Right lobe of liver (tissue), 6 donors: Measurements from ENCODE around the gene GNAT3. TPM values are rescaled to one million over a fixed set of nuclear protein-coding genes. Genes with fewer than 3 reads are reported as not detected.

Source experiments
- ATAC-seq, 4 donors: fragments of 200-7000 bp; cut with Tn5 transposase; one replicate each; pipeline ENCODE4 v1.9.1; 2020; ENCODE audit warnings: mild to moderate bottlenecking in 4 of 4, moderate library complexity in 4 of 4
- DNase-seq, 3 donors: peaks; one replicate each; pipeline ENCODE4 v3.0.0-alpha.2; 2020
- H3K27ac ChIP-seq, 3 donors: fragments of 200-600 bp; one replicate each; pipeline ENCODE4 v1.8.0; 2022
- H3K27me3 ChIP-seq, 2 donors: fragments of 200-600 bp; one replicate each; pipeline ENCODE4 v1.8.0; 2022
- H3K36me3 ChIP-seq, 4 donors: fragments of 200-600 bp; sonication (generic) in 1 of 4; one replicate each; pipeline versions ENCODE4 v1.5.1 to v1.8.0; 2017 to 2022; ENCODE audit warnings: control low read depth in 1 of 4
- H3K4me1 ChIP-seq, 4 donors: fragments of 200-600 bp; sonication (generic) in 1 of 4; one replicate each; pipeline versions ENCODE4 v1.5.1 to v1.8.0; 2017 to 2022; ENCODE audit warnings: control low read depth in 1 of 4
- H3K4me3 ChIP-seq, 3 donors: fragments of 200-600 bp; one replicate each; pipeline ENCODE4 v1.8.0; 2022
- H3K9me3 ChIP-seq, 4 donors: fragments of 200-600 bp; sonication (generic) in 1 of 4; one replicate each; pipeline versions ENCODE4 v1.5.1 to v1.8.0; 2017 to 2022; ENCODE audit warnings: control low read depth in 1 of 4
- POLR2A ChIP-seq: fragments of 450-650 bp; IDR thresholded peaks from one replicate; pipeline ENCODE4 v1.6.1; 2017; ENCODE audit warnings: antibody characterized with exemption, mild to moderate bottlenecking
- WGBS: methylation state at CpG from one replicate; pipeline ENCODE4 v1.1.6; 2018; ENCODE audit warnings: low coverage, low lambda C conversion rate; ENCODE audit not compliant: insufficient coverage; ENCODE audit errors: missing lambda C conversion rate; 5-methylcytosine and 5-hydroxymethylcytosine counted together
- intact Hi-C, 2 donors: fragments of 100-400 bp; cut with DNase I; formaldehyde crosslinking; loops; one replicate each; pipeline versions ENCODE4 v1.11.2 to v1.14.1; 2022
- total RNA-seq, 6 experiments: library from RNA; depleted of rRNA in 2 of 6; stranded (reverse); fragments of >200 nt in 2 of 6; fragmentation: NEBNext Ultra II Directional in 3 of 6; extraction: Animal tissue kit (Norgen Biotek cat#: 25700) in 3 of 6; gene quantifications; one replicate each; pipeline versions ENCODE4 v1.1.0 to v1.2.4, GENCODE V29; 2016 to 2023
- TF ChIP-seq, protein P1 (sequence below), 4 donors: fragments of 200-600 bp in 3 of 4; fragments of 450-650 bp in 1 of 4; IDR thresholded peaks; one replicate each; pipeline versions ENCODE4 v1.5.1 to v1.8.0; 2016 to 2022; ENCODE audit warnings: antibody characterized with exemption in 4 of 4, mild to moderate bottlenecking in 2 of 4
- donor health status: DM: no; HTN: yes; CAD: no.
- donor health status: DM: no; HTN: no; CAD: no.
- donor health status: DM: no; HTN: no; CAD: no.
- donor health status: DM: no; HTN: yes; CAD: no.
- donor health status: DM: no; HTN: yes; CAD: no.

Gene GNAT3
- total RNA-seq, 6 experiments from 2014 or later, result not detected

- Histone ChIP-seq H3K4me3 (no peak overlapping the region), H3K9me3 (no peaks in the 10 kb centered on the region), H3K27ac (peak overlapping the region in 2 of 3 donors; percentile 29 to 71), H3K4me1 (peaks cover 0 to 17% (median 5%) of the 10 kb centered on the region in 4 donors), H3K27me3 (no peaks in the 10 kb centered on the region), H3K36me3 (no peaks in the 10 kb centered on the region)
- DNase-seq (no peak), ATAC-seq (peak; percentile 62 to 73 (median 66))
- intact Hi-C loops, result no loop called here
- 22% methylated on average over 6 of the region's 6 CpGs for WGBS
- TF ChIP-seq, protein P1, sequence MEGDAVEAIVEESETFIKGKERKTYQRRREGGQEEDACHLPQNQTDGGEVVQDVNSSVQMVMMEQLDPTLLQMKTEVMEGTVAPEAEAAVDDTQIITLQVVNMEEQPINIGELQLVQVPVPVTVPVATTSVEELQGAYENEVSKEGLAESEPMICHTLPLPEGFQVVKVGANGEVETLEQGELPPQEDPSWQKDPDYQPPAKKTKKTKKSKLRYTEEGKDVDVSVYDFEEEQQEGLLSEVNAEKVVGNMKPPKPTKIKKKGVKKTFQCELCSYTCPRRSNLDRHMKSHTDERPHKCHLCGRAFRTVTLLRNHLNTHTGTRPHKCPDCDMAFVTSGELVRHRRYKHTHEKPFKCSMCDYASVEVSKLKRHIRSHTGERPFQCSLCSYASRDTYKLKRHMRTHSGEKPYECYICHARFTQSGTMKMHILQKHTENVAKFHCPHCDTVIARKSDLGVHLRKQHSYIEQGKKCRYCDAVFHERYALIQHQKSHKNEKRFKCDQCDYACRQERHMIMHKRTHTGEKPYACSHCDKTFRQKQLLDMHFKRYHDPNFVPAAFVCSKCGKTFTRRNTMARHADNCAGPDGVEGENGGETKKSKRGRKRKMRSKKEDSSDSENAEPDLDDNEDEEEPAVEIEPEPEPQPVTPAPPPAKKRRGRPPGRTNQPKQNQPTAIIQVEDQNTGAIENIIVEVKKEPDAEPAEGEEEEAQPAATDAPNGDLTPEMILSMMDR (IDR thresholded peaks at IDR 0.05), result no peak
- TF ChIP-seq POLR2A, result no peak
These were observed 61.1 kb downstream of the GNAT3 start for GRCh38 chr7:80450621-80451308.

DNA sequence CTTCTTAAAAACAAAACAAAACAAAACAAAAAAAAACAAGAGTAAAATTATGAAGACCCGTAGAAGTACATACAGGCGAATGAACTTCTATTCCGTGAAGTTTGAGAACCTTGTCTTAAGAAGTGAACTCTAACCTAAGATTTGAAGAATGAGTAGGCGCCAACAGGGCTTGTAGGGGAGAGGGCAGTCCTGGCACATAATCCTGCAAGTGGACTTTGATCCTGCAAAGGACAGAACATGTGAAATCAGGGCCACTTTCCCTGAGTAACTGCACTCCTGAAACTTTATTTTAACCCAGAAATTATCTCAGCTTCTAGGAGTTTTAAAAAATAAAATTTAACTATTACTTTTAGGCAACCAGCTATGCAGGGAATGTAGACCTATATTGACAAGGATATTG is 62.0 kb downstream of the GNAT3 start:
- intact Hi-C loops, result no loop called here
- H3K27ac ChIP-seq, result peak overlapping the region in 2 of 3 donors; percentile 17 to 71
- no peak overlapping the region for H3K4me3 ChIP-seq

DNA sequence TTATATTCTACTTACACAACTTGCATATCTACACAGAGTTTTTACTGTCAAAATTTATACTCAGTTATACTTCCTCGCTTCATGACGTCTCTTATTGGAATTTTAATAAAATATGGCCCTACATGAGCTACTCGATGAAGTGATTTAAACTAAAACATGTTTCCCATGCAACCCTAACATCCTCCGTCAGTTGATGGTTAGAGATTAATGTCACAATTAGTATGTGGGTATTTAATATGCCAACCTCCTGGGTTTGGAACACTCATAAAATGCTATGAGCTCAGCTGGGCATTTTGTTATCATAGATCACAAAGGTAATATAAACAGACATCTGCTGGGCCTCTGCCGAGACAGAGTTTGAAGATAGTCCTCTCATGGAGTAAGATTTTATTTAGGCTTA is 66.5 kb downstream of the GNAT3 start:
- 87% methylated on average over 5 of the region's 5 CpGs for WGBS
- H3K27me3 ChIP-seq, result no peaks in the 10 kb centered on the region
- no peak for ATAC-seq

More for the DNA sequence above, 62.0 kb downstream of the GNAT3 start:
- WGBS, result 35% methylated on average over 4 of the region's 4 CpGs
- DNase-seq, result peak in 1 of 3 donors; percentile 71
- Histone ChIP-seq H3K27me3 (no peaks in the 10 kb centered on the region), H3K9me3 (no peaks in the 10 kb centered on the region), H3K36me3 (no peaks in the 10 kb centered on the region), H3K4me1 (peaks cover 0 to 17% (median 5%) of the 10 kb centered on the region in 4 donors)
- TF ChIP-seq, protein P1 (IDR thresholded peaks at IDR 0.05), result no peak
- no peak for TF ChIP-seq POLR2A
- ATAC-seq, result peak; percentile 93 to 97 (median 96)

DNA sequence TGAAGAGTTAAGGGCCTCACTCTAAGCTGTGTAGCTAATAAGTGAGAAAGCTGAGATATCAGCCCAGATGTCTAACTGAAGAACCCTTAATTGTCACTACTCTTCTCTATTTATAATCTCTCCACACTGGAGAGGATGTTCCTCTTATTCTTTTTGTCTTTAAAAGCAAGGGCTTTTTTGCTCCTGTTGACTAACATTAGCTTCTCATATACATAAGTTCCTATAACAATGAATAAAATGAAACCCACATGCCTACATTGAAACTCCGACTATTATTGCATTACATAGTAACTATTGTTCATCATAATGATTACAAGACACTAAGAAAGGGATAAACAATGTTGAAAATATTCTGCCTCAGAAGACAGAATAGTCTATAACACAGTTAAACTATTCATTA is 67.1 kb downstream of the GNAT3 start:
- peaks cover 0 to 5% (median 0%) of the 10 kb centered on the region in 4 donors for H3K4me1 ChIP-seq
- H3K4me3 ChIP-seq, result no peak overlapping the region
- H3K36me3 ChIP-seq, result no peaks in the 10 kb centered on the region
- intact Hi-C loops, result no loop called here
- H3K27ac ChIP-seq, result no peak overlapping the region
- H3K9me3 ChIP-seq, result no peaks in the 10 kb centered on the region
- ATAC-seq (no peak), DNase-seq (no peak)
- WGBS, result 71% methylated on average over 1 of the region's 1 CpG
- no peaks in the 10 kb centered on the region for H3K27me3 ChIP-seq
- TF ChIP-seq POLR2A, result no peak
- TF ChIP-seq, protein P1 (IDR thresholded peaks at IDR 0.05), result no peak

More for the DNA sequence above, 66.5 kb downstream of the GNAT3 start:
- Histone ChIP-seq H3K4me3 (no peak overlapping the region), H3K36me3 (no peaks in the 10 kb centered on the region), H3K4me1 (peaks cover 0 to 10% (median 1%) of the 10 kb centered on the region in 4 donors), H3K27ac (no peak overlapping the region), H3K9me3 (no peaks in the 10 kb centered on the region)
- DNase-seq, result no peak
- intact Hi-C loops, result no loop called here
- no peak for TF ChIP-seq POLR2A

DNA sequence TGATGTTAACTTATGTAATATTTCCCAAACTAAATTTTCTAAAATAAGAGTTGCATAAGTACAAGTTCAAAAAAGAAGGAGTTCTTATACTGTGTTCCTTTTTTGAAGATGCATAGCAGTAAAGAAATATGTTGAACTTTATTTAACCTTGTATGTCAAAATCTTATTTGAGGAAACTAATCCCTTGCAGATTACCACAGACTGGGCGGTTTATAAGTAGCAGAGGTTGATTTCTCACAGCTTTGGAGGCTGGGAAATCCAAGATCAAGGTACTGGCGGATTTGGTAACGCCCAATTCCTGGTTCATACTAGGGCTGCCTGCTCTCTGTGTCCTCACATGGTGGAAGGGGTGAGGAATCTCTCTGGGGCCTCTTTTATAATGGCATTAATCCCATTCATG is 68.5 kb downstream of the GNAT3 start:
- intact Hi-C loops, result no loop called here
- no peak for DNase-seq
- no peaks in the 10 kb centered on the region for H3K36me3 ChIP-seq
- no peak for TF ChIP-seq POLR2A
- TF ChIP-seq, protein P1 (IDR thresholded peaks at IDR 0.05), result no peak
- H3K27me3 ChIP-seq, result no peaks in the 10 kb centered on the region
- H3K4me1 ChIP-seq, result no peaks in the 10 kb centered on the region
- ATAC-seq, result peak in 2 of 4 donors; percentile 22 to 33
- no peak overlapping the region for H3K27ac ChIP-seq
- H3K9me3 ChIP-seq, result no peaks in the 10 kb centered on the region
- WGBS, result 63% methylated on average over 1 of the region's 3 CpGs
- H3K4me3 ChIP-seq, result no peak overlapping the region
